Stimulated activated CD8-positive, alpha-beta memory T cell treated with anti-CD3 and anti-CD28 coated beads, Interleukin-12 subunit alpha, Interleukin-12 subunit beta, amount 100 ng/mL, for 4 hours (primary cell): Measurements from ENCODE around the gene PTPRK.
"Not testable (repeated sequence)": the region's sequence is repeated elsewhere in the genome, so short reads cannot be mapped to it uniquely, and the experiment has no call there.

Experiments used
- DNase-seq: peaks from one replicate; pipeline ENCODE4 v3.0.0-alpha.2; 2020; ENCODE audit warnings: low read depth

Gene PTPRK

DNA sequence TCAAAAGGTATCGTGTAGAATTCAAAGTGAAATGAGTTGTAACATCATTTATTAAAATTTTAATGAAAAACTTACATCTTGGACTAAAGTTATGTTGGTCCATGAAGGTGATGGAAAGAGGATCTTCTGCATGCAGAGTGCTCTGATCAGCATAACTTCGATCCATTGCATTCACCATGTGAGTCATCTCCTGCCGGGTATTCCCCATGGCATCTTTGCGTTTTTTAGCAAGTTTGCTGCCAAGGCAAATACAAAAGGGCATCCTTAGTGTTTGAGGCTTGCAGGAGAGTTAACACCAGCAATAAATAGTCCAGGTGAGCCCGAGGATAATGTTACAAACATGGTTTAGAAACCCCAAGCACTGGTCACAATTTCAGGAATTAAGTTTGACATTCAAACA is 515.4 kb downstream of the PTPRK start:
- no peak for DNase-seq

DNA sequence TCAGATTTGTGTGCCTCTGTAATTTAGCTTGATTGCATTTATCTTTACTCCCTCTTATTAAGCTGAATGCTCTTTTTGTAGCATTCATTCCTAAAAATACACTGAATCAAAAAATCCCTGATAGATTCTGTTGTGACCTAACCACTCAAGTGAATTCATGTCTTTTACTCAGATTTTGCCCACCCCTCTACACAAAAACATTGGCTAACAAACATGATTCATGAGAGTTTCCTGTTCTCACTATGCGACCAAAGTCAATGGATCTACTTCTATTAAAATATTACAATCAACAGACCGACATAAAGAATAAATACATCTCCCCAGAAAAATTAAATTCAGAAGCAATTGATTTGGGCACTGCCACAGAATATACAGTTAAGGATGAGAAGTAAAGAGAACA is 520.0 kb downstream of the PTPRK start:
- DNase-seq: no peak

DNA sequence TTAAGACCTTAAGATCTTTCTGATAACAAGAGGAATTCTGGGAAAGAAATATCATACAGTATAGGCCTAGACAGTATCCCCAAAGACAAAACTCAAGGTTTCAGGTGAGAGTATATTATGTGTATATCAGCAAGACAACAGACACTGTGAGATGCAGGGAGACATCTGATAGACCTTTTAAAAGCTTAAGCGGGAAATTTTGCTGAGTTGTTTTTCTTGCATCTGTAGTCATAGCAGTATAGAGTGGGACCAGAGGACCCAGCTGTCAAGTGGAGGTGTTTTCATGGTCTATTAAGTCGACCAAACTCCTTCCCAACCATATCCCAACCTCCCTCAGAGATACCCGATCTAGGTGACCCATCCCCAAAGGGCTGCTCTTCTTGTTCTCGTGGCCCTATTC is 521.4 kb downstream of the PTPRK start:
- DNase-seq: no peak

DNA sequence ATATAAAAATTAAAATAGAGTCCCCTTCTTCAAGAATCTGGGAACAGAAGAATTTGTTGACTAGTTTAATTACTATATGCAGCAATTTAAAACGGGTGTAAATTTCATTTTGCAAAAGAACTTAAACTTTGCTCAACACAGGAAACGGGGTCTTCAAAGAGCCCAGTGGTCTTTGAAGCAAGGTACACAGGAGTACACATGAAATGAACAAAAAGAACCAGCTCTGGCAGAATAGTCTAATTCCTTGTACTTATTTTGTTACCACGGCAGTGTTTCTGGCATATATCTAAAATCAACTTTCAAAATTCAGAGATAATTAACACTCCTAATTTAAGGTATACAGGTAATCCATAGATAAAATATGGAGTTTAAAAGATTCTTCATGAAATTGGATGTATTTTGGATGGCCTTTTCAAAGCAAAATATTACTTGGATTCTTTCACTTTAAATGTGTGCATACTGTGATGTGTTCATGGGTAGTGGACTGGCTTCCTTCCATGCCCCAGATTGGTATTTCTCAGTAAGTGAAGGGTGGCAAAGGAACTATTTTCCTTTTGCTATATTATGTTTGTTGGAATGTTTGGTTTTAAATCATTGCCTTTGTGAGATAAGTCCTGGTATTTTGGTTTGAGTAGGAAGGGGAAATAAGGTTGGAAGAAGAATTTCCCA is 522.8 kb downstream of the PTPRK start:
- no peak for DNase-seq

DNA sequence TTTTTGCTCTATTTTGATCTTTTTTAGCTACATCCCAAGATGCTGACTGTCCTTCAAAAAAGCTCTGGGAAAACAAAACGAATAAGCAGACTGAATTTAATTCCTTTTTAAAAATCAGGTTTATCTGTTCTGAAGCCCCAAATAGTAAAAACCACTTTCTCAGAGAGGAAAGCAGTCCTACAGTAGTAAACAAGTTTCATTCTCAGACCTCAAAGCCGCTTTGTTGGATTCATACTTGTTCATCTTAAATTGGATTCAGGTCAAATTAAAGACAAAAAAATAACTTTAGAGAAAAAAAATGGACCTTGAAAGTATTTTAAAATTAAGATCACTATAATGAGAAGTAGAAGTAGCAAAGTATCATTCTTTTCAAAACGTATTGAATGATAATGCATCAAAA is 523.5 kb downstream of the PTPRK start:
- DNase-seq: no peak

DNA sequence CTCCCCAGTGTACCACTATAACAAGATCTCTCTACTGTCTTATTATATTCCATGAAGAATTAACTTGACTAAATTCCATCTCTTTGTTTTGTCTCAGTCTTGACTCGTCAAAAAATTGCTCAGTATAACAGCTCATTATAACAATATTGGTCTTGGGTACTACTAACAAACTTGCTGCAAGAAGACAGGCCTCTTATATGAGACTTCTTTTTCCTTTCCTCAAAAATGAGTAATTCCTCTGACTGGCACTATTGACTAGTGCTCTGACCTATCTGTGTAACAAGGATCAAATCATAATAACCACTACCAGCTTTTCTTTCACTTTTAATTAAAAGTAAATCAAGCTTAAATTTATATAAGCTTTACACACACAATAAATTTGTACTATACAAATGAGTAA is 528.3 kb downstream of the PTPRK start:
- no peak for DNase-seq

DNA sequence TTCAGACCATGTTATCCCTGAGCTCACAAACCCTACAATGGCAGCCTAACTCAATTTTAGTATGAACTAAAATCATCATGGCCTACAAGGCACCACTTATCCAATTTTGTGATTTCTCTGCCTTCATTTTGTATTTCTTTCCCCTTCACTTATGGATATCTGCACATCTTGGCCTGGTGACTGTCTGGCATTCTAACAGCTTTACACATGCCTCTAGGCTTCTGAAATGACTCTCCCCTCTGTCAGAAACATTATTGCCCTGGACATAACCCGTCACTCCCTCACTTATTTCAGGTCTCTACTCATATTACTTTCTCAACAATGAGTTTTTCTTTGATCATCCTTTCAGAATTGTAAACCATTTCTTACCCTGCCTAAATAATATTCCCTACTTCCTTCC is 530.3 kb downstream of the PTPRK start:
- no peak for DNase-seq

DNA sequence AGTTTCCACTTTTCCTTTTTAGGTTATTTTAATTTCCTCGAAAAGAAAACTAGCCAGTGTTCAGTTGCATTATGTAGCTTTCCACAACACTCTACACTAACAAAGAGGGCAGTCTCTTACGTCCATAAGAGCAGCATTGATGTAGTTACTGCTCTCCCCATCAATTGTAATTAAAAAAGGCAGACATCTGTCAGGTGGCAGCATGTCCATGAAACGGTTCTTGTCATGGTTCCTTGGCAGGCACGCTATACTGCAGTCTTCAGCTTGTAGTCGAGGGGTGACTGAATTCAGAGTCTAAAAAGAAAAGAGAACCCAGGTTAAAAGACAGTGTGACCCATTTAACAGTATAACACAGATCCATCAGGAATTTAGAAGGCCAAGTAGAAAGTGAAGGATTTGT is 539.4 kb downstream of the PTPRK start:
- no peak for DNase-seq

DNA sequence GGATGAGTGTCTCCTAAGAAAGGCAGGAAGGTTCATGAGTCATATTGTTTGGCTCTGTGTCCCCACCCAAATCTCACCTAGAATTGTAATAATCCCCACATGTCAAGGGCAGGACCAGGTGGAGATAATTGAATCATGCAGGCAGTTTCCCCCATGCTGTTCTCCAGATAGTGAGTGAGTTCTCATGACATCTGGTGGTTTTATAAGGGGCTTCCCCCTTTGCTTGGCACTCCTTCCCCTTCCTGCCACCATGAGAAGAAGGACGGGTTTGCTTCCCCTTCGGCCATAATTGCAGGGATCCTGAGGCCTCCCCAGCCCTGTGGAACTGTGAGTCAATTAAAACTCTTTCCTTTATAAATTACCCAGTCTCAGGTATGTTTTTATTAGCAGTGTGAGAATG is 542.2 kb downstream of the PTPRK start:
- not testable (repeated sequence) for DNase-seq

DNA sequence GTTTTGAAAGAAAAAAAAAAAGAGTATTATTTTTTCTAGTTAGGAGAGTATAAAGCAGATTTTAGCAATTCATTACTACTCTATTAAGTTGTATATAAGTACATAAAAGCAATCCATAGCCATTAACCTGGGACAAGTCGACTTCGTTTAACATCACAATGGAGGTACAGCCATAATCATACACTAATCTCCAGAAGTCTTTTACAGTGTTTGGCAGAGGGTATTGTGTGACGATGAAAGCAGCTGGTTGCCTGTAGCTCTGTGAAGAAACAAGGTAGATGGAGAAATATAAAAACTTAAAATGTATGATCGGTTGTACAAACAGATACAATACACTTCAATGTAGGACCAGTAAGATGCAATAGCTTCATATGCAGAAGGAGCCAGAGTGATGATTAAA is 543.6 kb downstream of the PTPRK start:
- DNase-seq: no peak

DNA sequence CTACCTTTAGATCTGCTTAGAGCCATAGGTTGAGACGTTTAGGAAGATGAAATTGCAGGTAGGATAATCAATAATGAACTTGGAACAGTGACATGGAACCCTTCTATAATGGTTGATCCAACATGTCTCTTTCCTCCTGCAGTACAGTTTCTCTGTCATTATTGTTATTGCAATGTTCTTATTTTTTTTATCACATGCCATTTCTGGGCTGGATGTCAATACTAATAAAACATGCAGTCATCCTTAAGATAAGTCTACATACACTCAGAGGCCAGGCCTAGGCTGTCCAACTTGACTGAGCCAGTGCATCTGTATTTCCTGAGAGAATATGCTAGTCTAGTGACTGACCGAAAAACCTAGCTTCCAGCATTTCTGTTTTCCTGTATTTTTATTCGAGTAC is 544.3 kb downstream of the PTPRK start:
- no peak for DNase-seq

DNA sequence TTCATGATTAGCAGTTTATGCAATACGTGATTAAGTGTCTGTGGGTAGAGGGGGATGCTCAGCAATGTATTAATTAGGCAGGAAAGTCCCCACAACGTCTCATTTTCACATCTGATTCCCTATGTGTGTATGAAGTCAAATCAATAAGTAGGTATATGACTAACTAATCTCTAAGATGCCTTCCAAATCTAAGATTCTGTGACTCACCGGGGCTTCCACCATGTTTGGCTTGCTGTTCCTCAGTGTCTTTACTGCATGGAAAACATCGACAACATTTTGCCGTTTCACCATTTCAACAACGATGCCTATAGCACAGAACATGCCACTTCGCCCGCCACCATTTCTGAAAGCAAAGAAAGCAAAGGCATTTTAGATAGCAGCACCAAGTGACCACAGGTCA is 547.6 kb downstream of the PTPRK start:
- DNase-seq: no peak

DNA sequence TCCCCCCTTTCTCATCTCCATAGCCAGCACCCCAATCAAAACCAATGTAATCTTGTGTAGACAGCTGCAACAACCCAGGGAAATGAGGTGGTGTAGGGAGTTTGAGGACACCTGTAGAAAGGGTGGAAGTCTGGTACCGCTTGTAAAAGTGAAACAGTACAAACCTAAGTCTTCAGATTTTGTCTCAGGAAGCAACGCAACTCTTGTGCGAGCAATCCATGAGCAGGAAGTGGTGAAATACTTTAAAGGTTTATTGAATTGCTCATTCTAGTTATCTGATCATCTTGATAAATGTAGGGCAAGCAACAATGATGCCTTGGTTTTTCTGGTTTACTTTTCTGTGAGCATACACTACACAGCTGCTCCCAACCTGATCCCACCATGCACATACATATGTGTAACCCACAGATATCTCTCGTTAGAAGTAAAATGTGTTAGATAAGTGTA is 548.4 kb downstream of the PTPRK start:
- DNase-seq: no peak

DNA sequence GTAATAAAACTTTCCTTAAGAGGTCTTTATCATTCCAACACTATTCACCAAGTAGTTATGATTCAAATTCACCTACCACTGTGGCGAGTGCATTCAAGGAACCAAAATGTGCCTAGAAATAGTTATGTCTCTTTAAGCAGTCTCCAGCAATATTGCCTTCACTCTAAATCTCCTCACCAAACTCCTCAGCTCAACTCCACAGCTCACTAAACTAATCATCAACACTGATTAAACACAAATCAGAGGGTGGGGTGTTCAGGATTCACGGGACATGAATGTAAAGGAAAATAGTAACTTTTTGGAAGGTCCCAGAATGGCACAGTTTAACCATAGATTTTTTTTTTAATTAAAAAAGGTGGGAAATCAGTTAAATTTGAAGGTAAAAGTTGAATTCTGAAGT is 549.0 kb downstream of the PTPRK start:
- DNase-seq: no peak

DNA sequence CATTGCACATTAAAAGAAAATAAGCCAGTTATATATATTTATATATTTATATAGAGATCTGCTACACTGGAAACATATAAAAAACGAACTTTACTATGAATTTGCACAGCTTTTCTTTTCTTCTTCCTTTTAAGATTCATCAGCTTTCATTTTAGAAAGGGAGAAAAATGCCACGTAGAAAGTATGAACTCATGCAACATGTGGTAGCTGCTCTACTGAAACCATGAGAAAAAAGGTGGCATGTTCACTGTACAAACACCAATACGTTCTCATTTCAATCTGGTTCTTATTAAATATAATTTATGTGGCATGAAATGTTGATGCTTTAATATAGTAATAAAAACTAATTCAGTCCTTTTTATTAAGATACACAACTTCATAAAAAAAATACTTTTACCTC is 550.7 kb downstream of the PTPRK start:
- DNase-seq: no peak

DNA sequence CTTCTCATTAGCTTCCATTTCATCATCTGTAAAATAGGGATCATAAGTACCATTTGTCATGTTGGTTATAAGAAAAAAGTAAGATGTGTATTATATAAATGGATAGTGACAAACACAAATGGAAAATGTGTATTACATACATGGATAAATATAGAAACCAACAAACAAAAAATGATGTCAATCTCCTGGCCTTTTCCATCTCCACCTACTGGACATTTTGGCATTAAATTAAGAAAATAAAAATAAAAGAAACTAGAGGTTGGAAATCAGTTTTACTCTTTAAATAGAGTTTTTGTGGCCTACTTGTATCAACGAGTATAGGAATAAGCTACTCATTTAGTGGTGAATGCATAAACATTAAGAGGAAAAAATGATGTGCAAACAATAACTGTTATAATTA is 552.0 kb downstream of the PTPRK start:
- DNase-seq: no peak

DNA sequence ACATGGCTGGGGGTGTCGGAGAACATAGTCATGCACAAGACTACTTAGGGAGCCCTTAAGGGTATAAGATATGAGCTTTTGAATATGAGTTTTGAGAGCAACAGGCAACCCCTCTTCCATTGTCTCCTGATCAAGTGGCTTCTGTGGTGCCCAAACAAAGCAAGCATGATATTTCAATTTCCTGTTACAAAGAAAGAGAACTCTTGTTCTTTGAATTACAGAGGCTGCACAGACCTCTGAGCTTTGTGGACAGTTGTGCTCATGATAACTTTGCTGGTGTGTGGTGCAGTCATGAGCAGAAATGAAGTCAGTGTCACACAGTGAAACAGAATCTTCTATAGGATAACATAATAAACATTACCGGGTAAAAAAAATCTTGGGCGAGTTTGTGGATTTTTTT is 552.7 kb downstream of the PTPRK start:
- no peak for DNase-seq

DNA sequence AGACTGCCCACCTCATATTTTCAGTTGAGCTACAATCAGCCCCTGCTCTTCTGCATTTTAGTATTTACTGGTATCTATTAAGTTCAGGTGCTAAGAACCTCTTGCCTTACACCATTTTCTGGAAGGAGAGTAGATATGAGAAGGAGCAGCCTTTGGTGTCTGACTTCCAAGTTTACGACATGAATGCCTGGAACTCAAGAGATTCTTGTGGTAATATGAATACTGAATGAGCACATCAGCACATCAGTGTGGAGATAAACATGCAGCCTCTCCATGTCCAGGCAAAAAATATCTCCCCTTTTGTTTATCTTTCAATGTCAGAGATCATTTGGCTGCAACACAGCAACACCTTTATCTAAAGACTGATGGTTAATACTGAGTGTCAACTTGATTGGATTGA is 553.8 kb downstream of the PTPRK start:
- DNase-seq: no peak

DNA sequence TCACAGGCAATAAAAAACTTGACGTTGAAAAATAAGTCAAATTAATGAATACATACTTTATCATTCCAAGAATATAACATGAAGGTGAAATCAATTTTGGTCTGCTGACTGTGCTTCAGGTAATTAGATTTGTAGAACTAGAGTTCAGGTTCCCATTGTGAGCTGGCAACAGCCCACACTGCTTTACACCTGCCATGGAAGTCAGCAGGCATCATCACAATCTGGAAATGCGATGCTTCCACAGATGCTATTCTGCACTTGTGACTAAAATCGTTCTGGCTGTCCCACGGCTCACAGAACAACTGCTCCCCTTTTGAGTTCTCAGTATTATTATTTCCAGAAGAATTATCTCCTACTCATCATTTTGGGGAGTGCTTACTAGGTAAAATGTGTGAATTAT is 556.9 kb downstream of the PTPRK start:
- DNase-seq: no peak

DNA sequence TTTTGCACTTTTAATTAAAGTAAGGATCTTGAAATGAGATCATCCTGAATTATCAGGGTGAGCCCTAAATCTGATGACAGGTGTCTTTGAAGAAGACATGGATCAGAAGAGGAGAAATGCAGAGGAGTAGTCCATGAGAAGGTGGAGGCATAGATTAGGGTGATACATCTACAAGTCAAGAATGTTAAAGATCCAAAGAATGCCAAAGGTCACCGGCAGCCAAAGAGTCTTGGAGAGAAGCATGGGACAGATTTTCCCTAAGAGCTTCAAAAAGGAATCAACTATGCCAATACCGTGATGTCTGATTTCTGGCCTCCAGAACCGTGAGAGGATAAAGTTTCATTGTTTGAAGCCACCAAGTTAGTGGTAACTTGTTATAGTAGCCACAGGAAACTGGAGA is 560.5 kb downstream of the PTPRK start:
- DNase-seq: no peak

DNA sequence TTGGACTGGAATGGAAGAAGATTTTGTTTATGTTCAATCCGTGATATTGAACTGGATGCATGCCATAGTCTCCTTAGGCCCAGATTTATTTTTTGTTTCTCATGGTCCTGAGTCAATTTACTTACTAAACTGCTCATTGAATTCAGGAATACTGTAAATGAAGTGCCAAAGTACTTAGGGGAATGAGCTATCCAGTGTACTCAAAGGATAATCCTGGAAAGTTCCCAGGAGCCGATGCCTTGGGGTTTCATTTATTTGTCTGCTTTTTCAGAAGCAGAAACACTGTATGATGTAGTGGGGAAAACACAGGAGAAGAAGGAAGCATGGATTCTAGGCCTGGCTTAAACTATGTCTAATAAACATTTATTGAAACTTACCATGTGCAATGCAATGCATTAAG is 563.4 kb downstream of the PTPRK start:
- no peak for DNase-seq

DNA sequence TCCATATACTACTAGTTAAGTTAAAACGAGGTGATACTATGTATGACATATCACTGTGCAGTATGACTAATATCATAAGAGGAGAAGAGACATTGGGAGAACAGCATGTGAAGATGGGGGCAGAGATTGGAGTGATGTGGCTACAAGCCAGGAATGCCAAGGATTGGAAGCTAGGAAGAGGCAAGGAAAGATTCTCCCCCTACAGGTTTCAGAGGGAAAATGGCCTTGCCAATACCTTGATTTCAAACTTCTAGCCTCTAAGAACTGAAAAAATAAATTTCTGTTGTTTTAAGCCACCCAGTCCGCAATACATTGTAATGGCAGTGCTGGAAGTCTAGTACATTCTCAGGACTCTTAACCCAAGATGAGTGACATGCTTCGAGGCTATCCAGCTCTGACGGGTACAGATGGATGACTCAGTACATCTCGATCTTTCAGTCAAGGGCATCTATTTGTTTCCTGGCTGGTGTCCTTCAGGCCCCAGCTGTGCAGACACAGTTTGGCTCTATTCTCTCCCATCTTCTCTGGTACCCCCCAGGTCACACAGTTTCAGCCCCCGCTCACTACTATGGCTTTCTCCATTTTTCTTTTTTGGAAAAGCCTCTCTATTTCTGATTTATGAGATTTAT is 564.0 kb downstream of the PTPRK start:
- no peak for DNase-seq

DNA sequence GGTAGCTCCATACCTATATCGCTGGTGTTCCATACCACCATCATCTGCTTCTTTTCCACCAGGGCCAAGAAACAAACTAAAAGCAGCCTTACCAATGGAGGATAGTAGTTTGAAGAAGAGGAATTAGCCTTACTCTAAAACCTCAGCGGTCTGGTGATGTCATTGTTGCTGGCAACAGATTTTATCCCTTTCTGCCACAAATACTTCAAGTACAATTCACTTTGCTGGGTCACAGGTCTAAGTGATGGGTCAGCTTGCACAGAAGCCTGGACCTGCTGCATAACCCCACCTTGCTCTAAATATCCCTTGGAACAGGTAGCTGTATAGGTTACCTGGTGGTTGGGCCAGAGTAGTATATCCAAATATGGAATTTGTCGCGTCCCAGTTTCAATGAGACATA is 566.3 kb downstream of the PTPRK start:
- DNase-seq: no peak

DNA sequence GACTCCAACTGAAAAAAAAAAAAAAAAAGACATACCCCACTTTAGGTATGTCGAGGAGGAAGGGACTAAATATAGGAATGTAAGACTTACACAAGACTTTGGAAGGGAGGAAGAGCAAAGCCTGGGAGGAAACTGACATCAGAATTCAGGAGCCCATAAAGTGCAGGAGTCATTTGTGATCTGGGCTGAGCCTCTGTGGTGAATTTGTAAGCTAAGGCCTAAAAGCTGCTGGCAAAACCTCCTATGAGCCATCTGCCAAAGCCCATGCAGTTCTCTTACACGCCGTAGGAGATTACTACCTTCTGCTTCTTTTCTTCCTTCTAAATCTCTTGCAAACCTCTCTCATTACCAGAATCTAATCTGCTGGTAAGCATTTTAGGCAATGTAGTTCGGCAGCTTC is 567.6 kb downstream of the PTPRK start:
- no peak for DNase-seq
